Fibroblast of lung (primary cell): ENCODE measurements around the gene SPATA33. TPM values are rescaled to one million over a fixed set of nuclear protein-coding genes. Genes with fewer than 3 reads are reported as not detected.
A peak's percentile ranks its signal among the peaks of the same experiment; 100 is the strongest.

ENCODE experiments used
- DNase-seq, 2 donors: peaks; one replicate each; pipeline versions ENCODE4 v3.0.0 to v3.0.0-alpha.2; 2010; ENCODE audit warnings: low read depth in 2 of 2
- H2AFZ ChIP-seq: 2 replicates; pipeline ENCODE4 v1.5.1; 2012; ENCODE audit warnings: low read length, control low read depth, inconsistent platforms
- H3K27ac ChIP-seq: 2 replicates; pipeline ENCODE4 v1.5.1; 2011; ENCODE audit warnings: low read length, control low read depth; ENCODE audit not compliant: insufficient read depth
- H3K27me3 ChIP-seq: 2 replicates; pipeline ENCODE4 v1.5.1; 2011; ENCODE audit warnings: mild to moderate bottlenecking, low read length; ENCODE audit not compliant: control insufficient read depth, insufficient read depth
- H3K36me3 ChIP-seq: 2 replicates; pipeline ENCODE4 v1.5.1; 2011; ENCODE audit warnings: low read length; ENCODE audit not compliant: control insufficient read depth, insufficient read depth
- H3K4me1 ChIP-seq: 2 replicates; pipeline ENCODE4 v1.5.1; 2011; ENCODE audit warnings: low read length; ENCODE audit not compliant: control insufficient read depth, insufficient read depth; ENCODE audit errors: extremely low read depth
- H3K4me2 ChIP-seq: 2 replicates; pipeline ENCODE4 v1.5.1; 2011; ENCODE audit warnings: low read length, control low read depth; ENCODE audit not compliant: insufficient read depth; ENCODE audit errors: extremely low read depth
- H3K4me3 ChIP-seq, 4 experiments: fragments of 200-600 bp in 1 of 4; sonication (generic) in 1 of 4; replicated peaks in 1 of 4; 2 replicates each; pipeline ENCODE4 v1.5.1; 2011 to 2016; ENCODE audit warnings: low read length in 4 of 4, low read depth in 3 of 4, mild to moderate bottlenecking in 3 of 4, control low read depth in 2 of 4, inconsistent platforms in 1 of 4, mixed read lengths in 1 of 4; ENCODE audit not compliant: insufficient read depth in 1 of 4; ENCODE audit errors: control extremely low read depth in 1 of 4
- H3K79me2 ChIP-seq: 2 replicates; pipeline ENCODE4 v1.5.1; 2012; ENCODE audit warnings: mild to moderate bottlenecking, low read length, inconsistent platforms; ENCODE audit not compliant: control insufficient read depth, insufficient read depth
- H3K9ac ChIP-seq: 2 replicates; pipeline ENCODE4 v1.5.1; 2011; ENCODE audit warnings: mild to moderate bottlenecking, low read length, control low read depth; ENCODE audit not compliant: insufficient read depth
- H3K9me3 ChIP-seq: 2 replicates; pipeline ENCODE4 v1.5.1; 2012; ENCODE audit warnings: low read depth, low read length; ENCODE audit not compliant: control insufficient read depth, insufficient read depth
- H4K20me1 ChIP-seq: 2 replicates; pipeline ENCODE4 v1.5.1; 2011; ENCODE audit warnings: low read length; ENCODE audit not compliant: control insufficient read depth, insufficient read depth; ENCODE audit errors: extremely low read depth
- CTCF ChIP-seq, 2 donors: IDR thresholded peaks in 1 of 2; conservative IDR thresholded peaks in 1 of 2; 1 replicate in 1 of 2; 2 replicates in 1 of 2; pipeline ENCODE4 v1.5.1; 2011 to 2012; ENCODE audit warnings: low read length in 2 of 2, control low read depth in 1 of 2, inconsistent platforms in 1 of 2, low read depth in 1 of 2, mild to moderate bottlenecking in 1 of 2
- EZH2 ChIP-seq: IDR thresholded peaks from 2 replicates; pipeline ENCODE4 v1.5.1; 2012; ENCODE audit warnings: low read length, control low read depth, mild to moderate bottlenecking; ENCODE audit errors: missing control alignments
- polyA plus RNA-seq, 2 donors: library from polyadenylated mRNA; depleted of rRNA in 1 of 2; stranded (reverse) in 1 of 2; unstranded in 1 of 2; fragments of >200 nt; gene quantifications; 2 replicates each; pipeline ENCODE4 v1.2.1, GENCODE V29; 2011 to 2012; ENCODE audit warnings: missing spikeins in 1 of 2
- total RNA-seq: library from RNA; depleted of rRNA; stranded (reverse); fragments of >200 nt; gene quantifications from 2 replicates; pipeline ENCODE4 v1.2.1, GENCODE V29; 2014

Gene SPATA33
- total and polyA plus RNA-seq, 2 donors (not counting 1 experiment from before 2014, with no cell fraction given): 2.0 to 2.8 TPM

GRCh38 chr16:89695086-89695874, 37.6 kb downstream of the SPATA33 start:
- Histone ChIP-seq H2AFZ (no peak overlapping the region), H3K27me3 (no peaks in the 10 kb centered on the region), H3K4me3 (no peak overlapping the region), H3K79me2 (no peaks in the 10 kb centered on the region), H3K9ac (no peak overlapping the region), H3K4me1 (peaks cover 5% of the 10 kb centered on the region), H3K27ac (no peak overlapping the region), H3K36me3 (peaks cover 44% of the 10 kb centered on the region), H3K4me2 (no peak overlapping the region), H3K9me3 (no peaks in the 10 kb centered on the region), H4K20me1 (no peaks in the 10 kb centered on the region)
- no peak for DNase-seq
- TF ChIP-seq CTCF (conservative IDR thresholded peaks at IDR 0.05 in 1 of 2, IDR thresholded peaks at IDR 0.05 in 1 of 2; ENCODE audit: low read depth in 1 of 2, low read length in 2 of 2) (no peak), EZH2 (no peak)

- H3K4me3 ChIP-seq: no peak overlapping the region
- H3K36me3 ChIP-seq: peaks cover 40% of the 10 kb centered on the region
- H3K4me1 ChIP-seq: peaks cover 10% of the 10 kb centered on the region
- H3K9me3 ChIP-seq: no peaks in the 10 kb centered on the region
- H3K79me2 ChIP-seq: no peaks in the 10 kb centered on the region
- no peaks in the 10 kb centered on the region for H3K27me3 ChIP-seq
- TF ChIP-seq CTCF (conservative IDR thresholded peaks at IDR 0.05 in 1 of 2, IDR thresholded peaks at IDR 0.05 in 1 of 2; ENCODE audit: low read depth in 1 of 2, low read length in 2 of 2) (no peak), EZH2 (no peak)
- DNase-seq: no peak
- no peak overlapping the region for H3K4me2 ChIP-seq
- H3K9ac ChIP-seq: no peak overlapping the region
- H2AFZ ChIP-seq: no peak overlapping the region
- H3K27ac ChIP-seq: no peak overlapping the region
- no peaks in the 10 kb centered on the region for H4K20me1 ChIP-seq
These were observed 38.4 kb downstream of the SPATA33 start for GRCh38 chr16:89695875-89696669.

DNA sequence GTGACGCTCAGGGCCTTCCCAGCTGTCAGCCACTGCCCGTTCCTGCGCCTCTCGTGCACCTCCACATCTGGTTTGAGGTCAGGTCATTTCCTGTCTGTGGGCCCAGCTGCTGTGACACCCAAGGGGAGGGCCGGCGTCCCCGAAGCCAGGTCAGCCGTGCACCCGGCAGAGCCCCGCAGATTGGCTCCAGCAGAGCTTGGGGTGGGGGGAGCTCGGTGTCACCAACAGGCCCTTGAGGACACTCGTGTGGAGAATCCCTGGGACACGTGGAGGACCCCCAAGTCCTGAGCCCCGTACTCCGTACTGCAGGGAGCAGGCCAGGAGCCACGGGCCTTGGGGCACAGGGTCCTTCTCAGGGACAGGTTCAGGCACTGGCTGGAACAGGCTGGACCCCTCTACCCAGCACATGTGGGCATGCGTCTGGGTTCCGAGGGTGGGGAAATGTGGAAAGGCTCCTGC, 39.1 kb downstream of the SPATA33 start:
- H3K4me2 ChIP-seq: no peak overlapping the region
- TF ChIP-seq EZH2: no peak
- no peak for TF ChIP-seq CTCF (conservative IDR thresholded peaks at IDR 0.05 in 1 of 2, IDR thresholded peaks at IDR 0.05 in 1 of 2; ENCODE audit: low read depth in 1 of 2, low read length in 2 of 2)
- peak in 1 of 2 donors; percentile 18 for DNase-seq
- no peak overlapping the region for H3K9ac ChIP-seq
- peaks cover 36% of the 10 kb centered on the region for H3K36me3 ChIP-seq
- no peak overlapping the region for H2AFZ ChIP-seq
- no peaks in the 10 kb centered on the region for H3K9me3 ChIP-seq
- H4K20me1 ChIP-seq: no peaks in the 10 kb centered on the region
- no peaks in the 10 kb centered on the region for H3K27me3 ChIP-seq
- no peak overlapping the region for H3K4me3 ChIP-seq
- no peak overlapping the region for H3K27ac ChIP-seq
- peaks cover 11% of the 10 kb centered on the region for H3K4me1 ChIP-seq
- H3K79me2 ChIP-seq: no peaks in the 10 kb centered on the region
